Esophagus muscularis mucosa (tissue), 4 donors: Measurements from ENCODE around the gene MYZAP. TPM values are rescaled to one million over a fixed set of nuclear protein-coding genes. Genes with fewer than 3 reads are reported as not detected.

Source experiments
- DNase-seq: peaks from one replicate; pipeline ENCODE4 v3.0.0-alpha.2; 2017; ENCODE audit errors: extremely low spot score
- H3K27ac ChIP-seq, 4 donors: fragments of 200-600 bp; sonication (generic); replicated peaks in 1 of 4; 1 replicate in 3 of 4; 2 replicates in 1 of 4; pipeline ENCODE4 v1.5.1; 2016 to 2019; ENCODE audit warnings: mild to moderate bottlenecking in 1 of 4
- H3K27me3 ChIP-seq, 4 donors: fragments of 200-600 bp; sonication (generic); one replicate each; pipeline versions ENCODE4 v1.5.1 to v1.6.0; 2016 to 2019
- H3K36me3 ChIP-seq, 4 donors: fragments of 200-600 bp; sonication (generic); one replicate each; pipeline ENCODE4 v1.5.1; 2016 to 2019
- H3K4me1 ChIP-seq, 4 donors: fragments of 200-600 bp; sonication (generic); one replicate each; pipeline ENCODE4 v1.5.1; 2016 to 2019
- H3K4me3 ChIP-seq, 4 donors: fragments of 200-600 bp; sonication (generic); 1 replicate in 2 of 4; 2 replicates in 2 of 4; pipeline ENCODE4 v1.5.1; 2016 to 2019; ENCODE audit warnings: mild to moderate bottlenecking in 4 of 4, moderate library complexity in 1 of 4
- H3K9me3 ChIP-seq, 4 donors: fragments of 200-600 bp; sonication (generic); 1 replicate in 3 of 4; 2 replicates in 1 of 4; pipeline ENCODE4 v1.5.1; 2016 to 2019
- EP300 ChIP-seq: sonication (generic); formaldehyde crosslinking; IDR thresholded peaks from one replicate; pipeline ENCODE4 v1.6.1; 2017; ENCODE audit warnings: antibody characterized with exemption
- POLR2A ChIP-seq: fragments of 450-650 bp; IDR thresholded peaks from one replicate; pipeline ENCODE4 v1.6.1; 2017; ENCODE audit warnings: antibody characterized with exemption, moderate library complexity, mild to moderate bottlenecking, low read depth
- POLR2AphosphoS5 ChIP-seq, 2 donors: sonication (generic); formaldehyde crosslinking; IDR thresholded peaks; one replicate each; pipeline ENCODE4 v1.6.1; 2017; ENCODE audit warnings: antibody characterized with exemption in 2 of 2
- WGBS: methylation state at CpG from one replicate; pipeline ENCODE4 v1.1.5; 2018; 5-methylcytosine and 5-hydroxymethylcytosine counted together
- intact Hi-C: fragments of 100-400 bp; cut with DNase I; formaldehyde crosslinking; loops from one replicate; pipeline ENCODE4 v1.15.1; 2023
- total RNA-seq, 4 donors: library from RNA; depleted of rRNA; stranded (reverse); fragments of >200 nt; gene quantifications; one replicate each; pipeline versions ENCODE4 v1.1.0 to v1.2.1, GENCODE V29; 2016
- TF ChIP-seq, protein P1 (sequence below), 3 experiments: fragments of 200-600 bp in 2 of 3; fragments of 450-650 bp in 1 of 3; sonication (generic) in 2 of 3; IDR thresholded peaks; one replicate each; pipeline ENCODE4 v1.5.1; 2017 to 2019; ENCODE audit warnings: antibody characterized with exemption in 3 of 3, mild to moderate bottlenecking in 2 of 3, moderate library complexity in 1 of 3

The MYZAP gene
- total RNA-seq, 4 donors from 2014 or later: 192 to 274 (median 234) TPM

DNA sequence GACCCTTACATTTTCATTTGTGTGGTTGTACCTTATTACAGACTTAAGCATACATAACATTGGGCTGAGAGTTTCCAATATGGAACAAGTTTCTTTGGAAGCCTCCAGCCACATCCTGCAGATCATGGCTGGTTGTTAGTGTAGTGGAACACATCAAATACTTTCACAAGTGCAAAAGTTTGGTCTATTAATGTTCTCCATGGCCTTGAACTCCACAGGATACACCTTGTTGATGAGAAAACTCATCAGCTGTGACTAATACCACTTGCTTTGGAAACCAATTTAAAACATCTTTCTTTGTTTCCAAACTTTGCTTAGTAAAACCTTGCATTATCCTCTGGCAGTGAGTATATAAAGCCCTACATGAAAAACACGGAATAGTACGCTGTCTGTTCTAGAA is 46.1 kb downstream of the MYZAP start:
- DNase-seq: no peak
- peaks cover 43 to 82% (median 57%) of the 10 kb centered on the region in 4 donors for H3K36me3 ChIP-seq
- TF ChIP-seq POLR2A (no peak), POLR2AphosphoS5 (IDR thresholded peaks at IDR 0.05) (no peak), EP300 (no peak)
- TF ChIP-seq, protein P1, sequence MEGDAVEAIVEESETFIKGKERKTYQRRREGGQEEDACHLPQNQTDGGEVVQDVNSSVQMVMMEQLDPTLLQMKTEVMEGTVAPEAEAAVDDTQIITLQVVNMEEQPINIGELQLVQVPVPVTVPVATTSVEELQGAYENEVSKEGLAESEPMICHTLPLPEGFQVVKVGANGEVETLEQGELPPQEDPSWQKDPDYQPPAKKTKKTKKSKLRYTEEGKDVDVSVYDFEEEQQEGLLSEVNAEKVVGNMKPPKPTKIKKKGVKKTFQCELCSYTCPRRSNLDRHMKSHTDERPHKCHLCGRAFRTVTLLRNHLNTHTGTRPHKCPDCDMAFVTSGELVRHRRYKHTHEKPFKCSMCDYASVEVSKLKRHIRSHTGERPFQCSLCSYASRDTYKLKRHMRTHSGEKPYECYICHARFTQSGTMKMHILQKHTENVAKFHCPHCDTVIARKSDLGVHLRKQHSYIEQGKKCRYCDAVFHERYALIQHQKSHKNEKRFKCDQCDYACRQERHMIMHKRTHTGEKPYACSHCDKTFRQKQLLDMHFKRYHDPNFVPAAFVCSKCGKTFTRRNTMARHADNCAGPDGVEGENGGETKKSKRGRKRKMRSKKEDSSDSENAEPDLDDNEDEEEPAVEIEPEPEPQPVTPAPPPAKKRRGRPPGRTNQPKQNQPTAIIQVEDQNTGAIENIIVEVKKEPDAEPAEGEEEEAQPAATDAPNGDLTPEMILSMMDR (IDR thresholded peaks at IDR 0.05): no peak
- H3K4me3 ChIP-seq: no peak overlapping the region
- peaks cover 43 to 50% (median 48%) of the 10 kb centered on the region in 4 donors for H3K4me1 ChIP-seq
- WGBS: 91% methylated on average over 2 of the region's 2 CpGs
- no peaks in the 10 kb centered on the region for H3K27me3 ChIP-seq
- intact Hi-C loops: no loop called here
- no peak overlapping the region for H3K27ac ChIP-seq
- H3K9me3 ChIP-seq: no peaks in the 10 kb centered on the region

DNA sequence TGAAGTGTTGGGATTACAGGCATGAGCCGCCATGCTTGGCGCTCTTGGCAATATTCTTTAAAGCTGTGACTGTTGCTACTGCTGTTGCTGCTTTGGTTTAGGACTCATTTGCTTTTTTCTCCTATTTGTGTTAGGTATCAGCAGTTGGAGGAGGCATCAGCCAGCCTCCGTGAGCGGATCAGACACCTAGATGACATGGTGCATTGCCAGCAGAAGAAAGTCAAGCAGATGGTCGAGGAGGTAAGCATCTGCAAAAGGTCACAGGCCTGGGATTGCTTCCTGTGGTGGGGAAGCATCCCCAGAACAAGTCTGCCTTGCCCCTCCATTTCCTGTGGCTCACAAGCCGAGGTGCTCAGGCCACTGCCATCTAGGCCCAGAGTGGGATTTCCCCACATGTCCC is 47.6 kb downstream of the MYZAP start:
- Histone ChIP-seq H3K27ac (no peak overlapping the region), H3K9me3 (no peaks in the 10 kb centered on the region), H3K4me3 (no peak overlapping the region), H3K27me3 (no peaks in the 10 kb centered on the region), H3K36me3 (peaks cover 35 to 81% (median 60%) of the 10 kb centered on the region in 4 donors), H3K4me1 (peaks cover 32 to 37% (median 34%) of the 10 kb centered on the region in 4 donors)
- intact Hi-C loops: no loop called here
- DNase-seq: peak; percentile 68
- 92% methylated on average over 6 of the region's 6 CpGs for WGBS
- TF ChIP-seq POLR2A (no peak), EP300 (no peak), POLR2AphosphoS5 (IDR thresholded peaks at IDR 0.05) (no peak)
- TF ChIP-seq, protein P1 (IDR thresholded peaks at IDR 0.05): no peak

DNA sequence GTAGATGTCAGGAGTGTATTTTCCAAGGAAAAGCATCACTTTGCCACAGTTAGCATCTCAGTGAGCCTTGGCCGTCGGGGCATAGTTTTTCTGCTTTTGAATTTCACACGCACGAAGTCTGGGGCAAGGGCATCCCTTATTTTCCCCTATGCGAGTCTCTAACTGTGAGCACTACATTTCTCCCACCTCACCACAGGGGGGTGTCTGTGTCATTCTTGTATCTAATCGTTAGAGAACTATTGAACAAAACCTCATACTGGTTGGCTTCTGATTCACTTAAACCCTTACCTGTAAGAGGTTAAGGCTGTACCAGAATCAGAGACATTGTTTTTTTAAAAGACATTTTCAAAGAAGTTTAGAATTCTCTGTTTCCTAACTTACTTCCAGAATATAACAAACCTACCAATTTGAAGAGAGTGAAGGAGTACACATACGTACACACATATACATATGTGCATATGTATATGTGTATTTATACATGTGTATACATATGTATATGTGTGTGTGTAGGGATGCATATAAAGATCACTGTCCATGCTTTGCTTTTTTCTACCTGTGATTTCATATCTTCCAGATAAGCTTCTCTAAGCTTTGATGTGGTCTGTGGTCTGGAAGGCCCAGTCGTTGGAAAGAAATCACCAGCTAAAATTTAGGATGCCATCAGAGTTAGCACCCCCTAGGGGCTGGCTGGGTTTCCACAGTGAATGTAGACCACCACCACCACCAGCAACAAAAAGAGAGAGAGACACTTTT is 49.4 kb downstream of the MYZAP start:
- 60% methylated on average over 8 of the region's 8 CpGs for WGBS
- H3K36me3 ChIP-seq: peaks cover 44 to 82% (median 66%) of the 10 kb centered on the region in 4 donors
- intact Hi-C loops: no loop called here
- TF ChIP-seq, protein P1 (IDR thresholded peaks at IDR 0.05): peak in 1 of 3 experiments; percentile 26
- TF ChIP-seq POLR2AphosphoS5 (IDR thresholded peaks at IDR 0.05) (no peak), POLR2A (no peak)
- DNase-seq: peak; percentile 29
- H3K4me3 ChIP-seq: no peak overlapping the region
- no peak overlapping the region for H3K27ac ChIP-seq
- H3K9me3 ChIP-seq: no peaks in the 10 kb centered on the region
- no peaks in the 10 kb centered on the region for H3K27me3 ChIP-seq
- peaks cover 18 to 19% (median 19%) of the 10 kb centered on the region in 4 donors for H3K4me1 ChIP-seq

DNA sequence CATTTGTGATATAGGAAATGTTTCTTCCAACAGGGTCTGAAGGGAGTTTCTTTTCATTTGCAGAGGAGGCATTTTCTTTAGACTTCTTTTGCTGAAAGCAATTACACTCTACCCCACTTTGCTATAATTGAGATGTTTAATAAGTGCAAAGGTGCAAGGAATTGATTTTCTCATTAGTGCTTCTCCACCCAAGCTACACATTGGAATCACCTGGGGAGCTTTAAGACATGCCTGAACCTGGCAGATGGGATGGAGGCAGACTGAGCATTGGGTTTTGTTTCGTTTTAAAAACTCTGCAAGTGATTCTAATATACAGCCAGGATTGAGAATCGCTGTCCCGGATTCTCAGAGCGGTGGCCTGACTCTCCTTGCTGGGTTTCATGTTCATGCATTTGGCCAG is 52.1 kb downstream of the MYZAP start:
- H3K4me1 ChIP-seq: peaks cover 3 to 33% (median 15%) of the 10 kb centered on the region in 4 donors
- no peak for DNase-seq
- intact Hi-C loops: no loop called here
- TF ChIP-seq POLR2AphosphoS5 (IDR thresholded peaks at IDR 0.05) (no peak), POLR2A (no peak), EP300 (no peak)
- TF ChIP-seq, protein P1 (IDR thresholded peaks at IDR 0.05): no peak
- no peak overlapping the region for H3K4me3 ChIP-seq
- 97% methylated on average over 4 of the region's 4 CpGs for WGBS
- peaks cover 41 to 78% (median 54%) of the 10 kb centered on the region in 4 donors for H3K36me3 ChIP-seq
- no peak overlapping the region for H3K27ac ChIP-seq
- H3K27me3 ChIP-seq: no peaks in the 10 kb centered on the region
- no peaks in the 10 kb centered on the region for H3K9me3 ChIP-seq
